Measurements from ENCODE around the gene KIF11. TPM values are rescaled to one million over a fixed set of nuclear protein-coding genes. Genes with fewer than 3 reads are reported as not detected.

KIF11 gene
- total RNA-seq = 1 to 10 TPM in 1 of 4 donors, under 1 TPM in 3; 0.37 to 2.2 (median 0.69) TPM

DNA sequence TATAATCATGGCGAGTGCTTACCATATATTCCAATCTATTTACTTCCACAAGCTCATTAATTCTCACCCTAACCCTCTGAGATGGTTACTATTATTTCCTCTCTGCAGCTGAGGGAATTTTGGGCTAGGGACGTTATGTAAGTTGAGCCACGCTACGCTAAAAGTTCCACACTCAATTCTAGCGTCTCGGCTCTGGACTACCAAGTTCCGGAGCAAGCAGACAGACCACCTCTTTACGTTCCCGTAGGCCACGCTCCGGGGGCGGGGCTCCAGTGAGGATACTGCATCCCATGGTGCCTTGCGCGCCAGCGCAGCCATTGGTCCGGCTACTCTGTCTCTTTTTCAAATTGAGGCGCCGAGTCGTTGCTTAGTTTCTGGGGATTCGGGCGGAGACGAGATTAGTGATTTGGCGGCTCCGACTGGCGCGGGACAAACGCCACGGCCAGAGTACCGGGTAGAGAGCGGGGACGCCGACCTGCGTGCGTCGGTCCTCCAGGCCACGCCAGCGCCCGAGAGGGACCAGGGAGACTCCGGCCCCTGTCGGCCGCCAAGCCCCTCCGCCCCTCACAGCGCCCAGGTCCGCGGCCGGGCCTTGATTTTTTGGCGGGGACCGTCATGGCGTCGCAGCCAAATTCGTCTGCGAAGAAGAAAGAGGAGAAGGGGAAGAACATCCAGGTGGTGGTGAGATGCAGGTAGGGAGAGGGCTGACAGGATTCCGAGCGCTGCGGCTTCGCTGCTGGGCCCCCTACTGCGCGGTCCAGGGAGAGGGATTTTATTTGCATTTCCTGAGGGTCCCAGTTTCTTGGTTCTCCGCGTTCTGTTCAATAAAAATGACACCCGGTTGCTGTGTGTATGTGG is at the start of gene KIF11:
TSS of gene KIF11 (plus strand) at position 370 of the 858 bp plus-strand sequence. CDS start at position 616, 246 bp downstream.
- ATAC-seq (ENCODE audit: low FRiP score) = peak; percentile 94

DNA sequence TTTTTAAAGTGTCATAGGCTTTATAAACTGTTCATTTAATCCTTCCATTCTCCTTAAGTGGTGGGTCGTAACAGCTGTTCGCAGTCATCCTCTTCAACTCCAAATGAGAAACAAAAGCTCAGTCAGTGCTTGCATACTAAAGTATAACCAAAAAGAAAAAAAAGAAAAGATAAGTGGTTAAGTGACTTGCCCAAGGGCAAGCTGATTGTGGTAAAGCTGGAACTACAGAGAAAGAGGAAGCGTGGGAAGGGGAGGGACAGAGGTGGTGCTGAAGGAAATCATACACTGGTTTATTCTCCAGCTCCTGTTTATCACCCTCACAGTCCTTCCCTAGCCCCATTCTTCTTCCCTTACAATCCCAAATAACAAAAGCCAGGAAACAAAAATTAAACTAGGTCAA is 48.6 kb upstream of the KIF11 start:
- DNase-seq (ENCODE audit: low spot score) (no peak), ATAC-seq (ENCODE audit: low FRiP score) (no peak)
- TF ChIP-seq, protein P1, sequence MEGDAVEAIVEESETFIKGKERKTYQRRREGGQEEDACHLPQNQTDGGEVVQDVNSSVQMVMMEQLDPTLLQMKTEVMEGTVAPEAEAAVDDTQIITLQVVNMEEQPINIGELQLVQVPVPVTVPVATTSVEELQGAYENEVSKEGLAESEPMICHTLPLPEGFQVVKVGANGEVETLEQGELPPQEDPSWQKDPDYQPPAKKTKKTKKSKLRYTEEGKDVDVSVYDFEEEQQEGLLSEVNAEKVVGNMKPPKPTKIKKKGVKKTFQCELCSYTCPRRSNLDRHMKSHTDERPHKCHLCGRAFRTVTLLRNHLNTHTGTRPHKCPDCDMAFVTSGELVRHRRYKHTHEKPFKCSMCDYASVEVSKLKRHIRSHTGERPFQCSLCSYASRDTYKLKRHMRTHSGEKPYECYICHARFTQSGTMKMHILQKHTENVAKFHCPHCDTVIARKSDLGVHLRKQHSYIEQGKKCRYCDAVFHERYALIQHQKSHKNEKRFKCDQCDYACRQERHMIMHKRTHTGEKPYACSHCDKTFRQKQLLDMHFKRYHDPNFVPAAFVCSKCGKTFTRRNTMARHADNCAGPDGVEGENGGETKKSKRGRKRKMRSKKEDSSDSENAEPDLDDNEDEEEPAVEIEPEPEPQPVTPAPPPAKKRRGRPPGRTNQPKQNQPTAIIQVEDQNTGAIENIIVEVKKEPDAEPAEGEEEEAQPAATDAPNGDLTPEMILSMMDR (IDR thresholded peaks at IDR 0.05) = no peak

More for the DNA sequence above, at the start of gene KIF11:
- TF ChIP-seq, protein P1 (IDR thresholded peaks at IDR 0.05) = no peak
- peak; percentile 95 for DNase-seq (ENCODE audit: low spot score)

DNA sequence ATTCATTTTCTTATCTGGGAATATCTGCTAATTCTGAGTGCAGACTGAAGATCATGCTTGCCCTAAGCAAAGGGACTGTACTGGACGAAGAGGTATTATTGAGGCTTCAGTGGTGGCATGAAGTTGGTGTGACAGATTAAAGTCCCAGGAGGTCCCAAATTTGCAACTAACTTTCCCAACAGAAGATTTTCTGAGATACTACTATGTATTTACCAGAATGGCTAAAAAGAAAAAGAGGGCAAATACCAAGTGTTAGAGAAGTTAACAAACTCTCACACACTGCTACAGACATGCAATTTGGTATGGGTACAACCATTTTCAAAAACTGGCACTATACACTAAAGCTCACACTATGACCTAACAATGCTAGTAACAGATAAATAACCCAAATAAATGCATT is 47.4 kb upstream of the KIF11 start:
- TF ChIP-seq, protein P1 (IDR thresholded peaks at IDR 0.05) = no peak
- DNase-seq (ENCODE audit: low spot score) = no peak
- no peak for ATAC-seq (ENCODE audit: low FRiP score)

DNA sequence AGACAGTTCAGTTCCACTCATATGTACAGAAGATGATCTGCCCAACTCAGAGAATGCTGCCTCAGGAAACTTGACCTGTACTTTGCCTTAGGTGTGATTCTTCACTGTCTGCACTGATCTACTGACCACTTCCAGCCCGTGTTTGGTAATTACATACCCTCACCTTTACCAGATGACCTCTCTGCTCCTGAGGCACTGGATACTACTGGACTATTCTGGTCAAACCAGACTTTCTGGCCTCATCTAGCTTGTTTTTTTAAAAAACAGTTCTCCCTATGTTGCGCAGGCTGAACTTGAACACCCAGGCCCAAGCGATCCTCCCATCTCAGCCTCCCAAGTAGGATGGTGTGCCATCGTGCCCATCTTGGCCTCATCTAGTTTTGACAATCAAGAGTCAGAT is 45.3 kb upstream of the KIF11 start:
- DNase-seq (ENCODE audit: low spot score) (no peak), ATAC-seq (ENCODE audit: low FRiP score) (no peak)
- TF ChIP-seq, protein P1 (IDR thresholded peaks at IDR 0.05) = no peak

DNA sequence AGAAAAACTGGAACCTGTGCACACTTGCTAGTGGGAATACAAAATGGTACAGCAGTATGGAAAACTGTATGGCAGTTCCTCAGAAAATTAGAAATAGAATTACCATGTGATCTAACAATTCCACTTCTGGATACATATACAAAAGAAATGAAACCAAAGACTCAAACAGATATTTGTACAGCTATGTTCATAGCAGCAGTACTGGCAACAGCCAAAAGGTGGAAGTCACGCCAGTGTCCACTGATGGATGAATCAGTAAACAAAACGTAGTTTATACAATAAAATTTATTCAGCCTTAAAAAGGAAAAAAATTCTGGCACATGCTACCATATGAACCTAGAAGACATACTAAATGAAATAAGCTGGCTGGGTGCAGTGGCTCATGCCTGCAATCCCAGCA is 42.0 kb upstream of the KIF11 start:
- TF ChIP-seq, protein P1 (IDR thresholded peaks at IDR 0.05) = no peak
- ATAC-seq (ENCODE audit: low FRiP score) = no peak
- DNase-seq (ENCODE audit: low spot score) = no peak

DNA sequence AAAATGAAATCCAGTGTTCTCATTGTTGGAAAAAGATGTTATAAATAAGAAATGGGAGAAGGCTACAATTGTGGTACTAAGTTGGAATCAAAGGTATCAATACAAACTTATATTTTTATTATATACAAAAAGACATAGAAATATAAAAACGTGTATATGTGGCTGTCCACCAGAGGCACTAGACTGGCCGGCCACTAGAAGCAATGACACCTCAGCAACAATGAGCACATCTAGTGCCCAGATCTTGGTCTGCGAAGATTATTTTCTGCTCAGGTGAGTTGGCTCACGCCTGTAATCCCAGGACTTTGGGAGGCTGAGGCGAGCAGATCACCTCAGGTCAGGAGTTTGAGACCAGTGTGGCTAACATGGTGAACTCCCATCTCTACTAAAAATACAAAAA is 40.6 kb upstream of the KIF11 start:
- ATAC-seq (ENCODE audit: low FRiP score) (no peak), DNase-seq (ENCODE audit: low spot score) (no peak)
- TF ChIP-seq, protein P1 (IDR thresholded peaks at IDR 0.05) = no peak

DNA sequence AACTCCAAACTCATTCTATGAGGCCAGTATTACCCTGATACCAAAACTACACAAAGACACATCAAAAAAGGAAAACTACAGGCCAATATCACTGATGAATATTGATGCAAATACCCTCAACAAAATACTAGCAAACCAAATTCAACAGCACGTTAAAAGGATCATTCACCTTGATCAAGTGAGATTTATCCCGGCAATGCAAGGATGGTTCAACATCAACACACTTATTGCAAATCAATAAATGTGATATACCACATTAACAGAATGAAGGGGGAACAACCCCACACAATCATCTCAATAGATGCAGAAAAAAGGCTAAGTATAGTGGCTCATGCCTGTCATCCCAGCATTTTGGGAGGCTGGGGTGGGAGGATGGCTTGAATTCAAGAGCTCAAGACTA is 39.0 kb upstream of the KIF11 start:
- TF ChIP-seq, protein P1 (IDR thresholded peaks at IDR 0.05) = no peak
- ATAC-seq (ENCODE audit: low FRiP score) (no peak), DNase-seq (ENCODE audit: low spot score) (no peak)

Data from omental fat pad (tissue), 4 donors.